ENCODE measurements around the gene TLE7.

Gene TLE7

GRCh38 chr16:71441348-71442050 is 355 bp downstream of the TLE7 start:
- Histone ChIP-seq H3K79me2 (ENCODE audit: low read length) (no peaks in the 10 kb centered on the region), H3K4me1 (ENCODE audit: low read length) (no peaks in the 10 kb centered on the region), H3K27ac (ENCODE audit: low read length) (no peak overlapping the region), H3K9ac (ENCODE audit: low read length) (no peak overlapping the region), H2AFZ (ENCODE audit: low read length) (no peak overlapping the region), H3K27me3 (replicated peaks; ENCODE audit: insufficient read depth, low read length) (peaks cover 22% of the 10 kb centered on the region), H3K9me3 (replicated peaks; ENCODE audit: insufficient read depth, low read length) (no peaks in the 10 kb centered on the region), H3K9me2 (replicated peaks; ENCODE audit: insufficient read depth, low read length) (no peaks in the 10 kb centered on the region), H3F3A (ENCODE audit: insufficient read depth, low read length) (no peaks in the 10 kb centered on the region), H3K4me2 (ENCODE audit: low read depth, low read length) (no peak overlapping the region), H3K36me3 (replicated peaks; ENCODE audit: insufficient read depth, low read length) (no peaks in the 10 kb centered on the region), H4K20me1 (ENCODE audit: insufficient read depth, low read length) (no peaks in the 10 kb centered on the region), H3K4me3 (ENCODE audit: low read length) (no peak overlapping the region)
- TF ChIP-seq EZH2phosphoT487 (IDR thresholded peaks at IDR 0.05; ENCODE audit: low read length) (no peak), EZH2 (optimal IDR thresholded peaks at IDR 0.05; ENCODE audit: low read depth, low read length) (no peak)
- TF ChIP-seq, protein P1, sequence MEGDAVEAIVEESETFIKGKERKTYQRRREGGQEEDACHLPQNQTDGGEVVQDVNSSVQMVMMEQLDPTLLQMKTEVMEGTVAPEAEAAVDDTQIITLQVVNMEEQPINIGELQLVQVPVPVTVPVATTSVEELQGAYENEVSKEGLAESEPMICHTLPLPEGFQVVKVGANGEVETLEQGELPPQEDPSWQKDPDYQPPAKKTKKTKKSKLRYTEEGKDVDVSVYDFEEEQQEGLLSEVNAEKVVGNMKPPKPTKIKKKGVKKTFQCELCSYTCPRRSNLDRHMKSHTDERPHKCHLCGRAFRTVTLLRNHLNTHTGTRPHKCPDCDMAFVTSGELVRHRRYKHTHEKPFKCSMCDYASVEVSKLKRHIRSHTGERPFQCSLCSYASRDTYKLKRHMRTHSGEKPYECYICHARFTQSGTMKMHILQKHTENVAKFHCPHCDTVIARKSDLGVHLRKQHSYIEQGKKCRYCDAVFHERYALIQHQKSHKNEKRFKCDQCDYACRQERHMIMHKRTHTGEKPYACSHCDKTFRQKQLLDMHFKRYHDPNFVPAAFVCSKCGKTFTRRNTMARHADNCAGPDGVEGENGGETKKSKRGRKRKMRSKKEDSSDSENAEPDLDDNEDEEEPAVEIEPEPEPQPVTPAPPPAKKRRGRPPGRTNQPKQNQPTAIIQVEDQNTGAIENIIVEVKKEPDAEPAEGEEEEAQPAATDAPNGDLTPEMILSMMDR (IDR thresholded peaks at IDR 0.05; ENCODE audit: low read length), result no peak
- DNase-seq, result no peak

DNA sequence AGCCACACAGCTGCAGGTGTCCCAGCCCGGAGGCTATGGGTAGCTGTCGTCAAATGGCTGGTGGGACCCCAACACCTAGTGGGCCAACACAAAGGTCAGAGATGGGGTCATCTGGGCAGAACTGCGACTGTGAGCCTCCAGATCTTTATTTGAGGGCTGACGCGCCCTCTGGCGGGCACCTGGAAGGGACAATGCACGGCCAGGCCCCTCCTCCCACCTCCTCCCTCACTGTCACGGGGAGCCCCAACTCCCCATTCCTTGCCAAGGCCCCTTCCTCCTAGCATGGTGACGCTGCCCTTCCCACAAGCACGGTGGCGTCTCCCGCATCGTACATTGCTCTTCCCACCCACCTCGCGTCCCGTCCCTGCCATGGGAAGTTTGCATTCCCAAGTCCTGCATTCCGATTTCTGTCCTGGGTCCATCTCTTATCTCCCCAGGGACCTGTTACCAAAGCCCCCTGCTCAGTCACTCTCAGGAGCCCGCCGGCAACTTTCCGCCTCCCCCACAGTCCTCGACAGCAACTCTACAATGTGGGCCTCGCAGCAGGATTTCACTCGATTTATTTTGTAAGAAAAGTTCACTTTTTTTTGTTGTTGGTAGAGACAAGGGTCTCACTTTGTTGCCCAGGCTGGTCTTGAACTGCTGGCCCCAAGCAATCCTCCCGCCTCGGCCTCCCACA is 1.0 kb downstream of the TLE7 start:
- no peak for TF ChIP-seq EZH2 (optimal IDR thresholded peaks at IDR 0.05; ENCODE audit: low read depth, low read length)
- no peak for TF ChIP-seq EZH2phosphoT487 (IDR thresholded peaks at IDR 0.05; ENCODE audit: low read length)
- TF ChIP-seq, protein P1 (IDR thresholded peaks at IDR 0.05; ENCODE audit: low read length), result peak; percentile 37
- H3K79me2 ChIP-seq (ENCODE audit: low read length), result no peaks in the 10 kb centered on the region
- H3K27ac ChIP-seq (ENCODE audit: low read length), result no peak overlapping the region
- peaks cover 22% of the 10 kb centered on the region for H3K27me3 ChIP-seq (replicated peaks; ENCODE audit: insufficient read depth, low read length)
- no peak overlapping the region for H3K9ac ChIP-seq (ENCODE audit: low read length)
- no peaks in the 10 kb centered on the region for H3K9me2 ChIP-seq (replicated peaks; ENCODE audit: insufficient read depth, low read length)
- H4K20me1 ChIP-seq (ENCODE audit: insufficient read depth, low read length), result no peaks in the 10 kb centered on the region
- H3K36me3 ChIP-seq (replicated peaks; ENCODE audit: insufficient read depth, low read length), result no peaks in the 10 kb centered on the region
- H3F3A ChIP-seq (ENCODE audit: insufficient read depth, low read length), result no peaks in the 10 kb centered on the region
- H3K4me2 ChIP-seq (ENCODE audit: low read depth, low read length), result no peak overlapping the region
- no peak for DNase-seq
- H2AFZ ChIP-seq (ENCODE audit: low read length), result no peak overlapping the region
- H3K4me3 ChIP-seq (ENCODE audit: low read length), result no peak overlapping the region
- no peaks in the 10 kb centered on the region for H3K4me1 ChIP-seq (ENCODE audit: low read length)
- H3K9me3 ChIP-seq (replicated peaks; ENCODE audit: insufficient read depth, low read length), result no peaks in the 10 kb centered on the region

DNA sequence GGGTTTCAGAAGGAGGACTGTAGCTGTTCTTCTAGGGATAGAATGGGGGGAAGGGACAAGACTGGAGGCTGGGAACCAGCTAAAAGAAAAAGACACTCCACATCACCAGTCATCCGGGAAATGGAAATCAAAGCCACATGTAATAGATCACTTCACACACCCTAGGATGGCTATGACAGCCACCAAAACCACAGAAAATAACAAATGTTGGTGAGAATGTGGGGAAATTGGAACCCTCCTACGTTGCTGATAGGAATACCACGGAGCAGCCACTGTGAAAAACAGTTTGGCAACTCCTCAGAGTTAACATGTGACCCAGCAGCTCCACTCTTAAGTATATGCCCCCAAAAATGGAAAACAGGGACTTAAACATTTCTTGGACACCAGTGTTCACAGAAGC is 2.3 kb downstream of the TLE7 start:
- Histone ChIP-seq H3K27ac (ENCODE audit: low read length) (no peak overlapping the region), H3K36me3 (replicated peaks; ENCODE audit: insufficient read depth, low read length) (no peaks in the 10 kb centered on the region), H2AFZ (ENCODE audit: low read length) (no peak overlapping the region), H3K4me1 (ENCODE audit: low read length) (no peaks in the 10 kb centered on the region), H3K4me2 (ENCODE audit: low read depth, low read length) (no peak overlapping the region), H3K9ac (ENCODE audit: low read length) (no peak overlapping the region), H4K20me1 (ENCODE audit: insufficient read depth, low read length) (no peaks in the 10 kb centered on the region), H3K4me3 (ENCODE audit: low read length) (no peak overlapping the region), H3K9me3 (replicated peaks; ENCODE audit: insufficient read depth, low read length) (no peaks in the 10 kb centered on the region), H3K79me2 (ENCODE audit: low read length) (no peaks in the 10 kb centered on the region), H3K9me2 (replicated peaks; ENCODE audit: insufficient read depth, low read length) (no peaks in the 10 kb centered on the region), H3F3A (ENCODE audit: insufficient read depth, low read length) (no peaks in the 10 kb centered on the region), H3K27me3 (replicated peaks; ENCODE audit: insufficient read depth, low read length) (peaks cover 22% of the 10 kb centered on the region)
- DNase-seq, result no peak
- TF ChIP-seq EZH2 (optimal IDR thresholded peaks at IDR 0.05; ENCODE audit: low read depth, low read length), result no peak
- TF ChIP-seq, protein P1 (IDR thresholded peaks at IDR 0.05; ENCODE audit: low read length), result no peak
- TF ChIP-seq EZH2phosphoT487 (IDR thresholded peaks at IDR 0.05; ENCODE audit: low read length), result no peak

Measured in MM.1S (cell line).